ENCODE measurements around the gene BAIAP2L1. TPM values are rescaled to one million over a fixed set of nuclear protein-coding genes. Genes with fewer than 3 reads are reported as not detected.

BAIAP2L1 gene
- total RNA-seq, 4 donors from 2014 or later = 16.5 to 29.3 (median 20.5) TPM

- no peak for DNase-seq
- H3K9me3 ChIP-seq = no peaks in the 10 kb centered on the region
- no peak for TF ChIP-seq CTCF (IDR thresholded peaks at IDR 0.05)
- no peak for TF ChIP-seq POLR2A (IDR thresholded peaks at IDR 0.05)
- peaks cover 21 to 61% (median 28%) of the 10 kb centered on the region in 3 donors for H3K4me1 ChIP-seq
- H3K27ac ChIP-seq = peak overlapping the region in 2 of 4 donors; percentile 7 to 17
- H3K4me3 ChIP-seq = no peak overlapping the region
- WGBS, 2 donors = 62 to 74% methylated on average over 4 of the region's 4 CpGs
- peaks cover 0 to 46% (median 0%) of the 10 kb centered on the region in 3 donors for H3K36me3 ChIP-seq
- intact Hi-C loops (cut with DNase I) = no loop called here
- no peaks in the 10 kb centered on the region for H3K27me3 ChIP-seq
Measured at GRCh38 chr7:98254516-98254915, 146.4 kb downstream of the BAIAP2L1 start.

GRCh38 chr7:98252425-98253054 is 148.3 kb downstream of the BAIAP2L1 start:
- no peak for TF ChIP-seq CTCF (IDR thresholded peaks at IDR 0.05)
- TF ChIP-seq POLR2A (IDR thresholded peaks at IDR 0.05) = no peak
- WGBS, 2 donors = 22 to 51% methylated on average over 14 of the region's 32 CpGs
- no peaks in the 10 kb centered on the region for H3K9me3 ChIP-seq
- DNase-seq = no peak
- peaks cover 21 to 78% (median 28%) of the 10 kb centered on the region in 3 donors for H3K4me1 ChIP-seq
- H3K4me3 ChIP-seq = peak overlapping the region; percentile 74 to 91 (median 88)
- H3K27ac ChIP-seq = peak overlapping the region; percentile 91 to 98 (median 94)
- intact Hi-C loops (cut with DNase I) = no loop called here
- H3K36me3 ChIP-seq = peaks cover 0 to 39% (median 0%) of the 10 kb centered on the region in 3 donors
- no peaks in the 10 kb centered on the region for H3K27me3 ChIP-seq

GRCh38 chr7:98251601-98252424 is 149.1 kb downstream of the BAIAP2L1 start, which contains the start of gene TECPR1:
Gene TECPR1 (minus strand): TSS chr7:98252232. CDS start chr7:98246146, 6,086 bp downstream.
- Histone ChIP-seq H3K9me3 (no peaks in the 10 kb centered on the region), H3K4me3 (peak within 1 kb of the TSS; percentile 74 to 91 (median 88)), H3K36me3 (peaks cover 0 to 35% (median 0%) of the 10 kb centered on the region in 3 donors), H3K27ac (peak within 1 kb of the TSS; percentile 91 to 98 (median 94)), H3K4me1 (peaks cover 21 to 82% (median 28%) of the 10 kb centered on the region in 3 donors), H3K27me3 (no peaks in the 10 kb centered on the region)
- intact Hi-C loops (cut with DNase I) = no loop called here
- DNase-seq = peak; percentile 76
- WGBS, 2 donors = 0 to 2% methylated on average over 6 to 13 of the region's 69 CpGs
- no peak for TF ChIP-seq CTCF (IDR thresholded peaks at IDR 0.05)
- TF ChIP-seq POLR2A (IDR thresholded peaks at IDR 0.05) = peak in 2 of 4 donors; percentile 41 to 65

- H3K4me3 ChIP-seq = peak overlapping the region; percentile 74 to 91 (median 88)
- no peaks in the 10 kb centered on the region for H3K9me3 ChIP-seq
- peaks cover 0 to 31% (median 0%) of the 10 kb centered on the region in 3 donors for H3K36me3 ChIP-seq
- TF ChIP-seq CTCF (IDR thresholded peaks at IDR 0.05) = no peak
- no peak for TF ChIP-seq POLR2A (IDR thresholded peaks at IDR 0.05)
- no peak for DNase-seq
- H3K27me3 ChIP-seq = no peaks in the 10 kb centered on the region
- H3K4me1 ChIP-seq = peaks cover 21 to 85% (median 28%) of the 10 kb centered on the region in 3 donors
- intact Hi-C loops (cut with DNase I) = no loop called here
- peak overlapping the region; percentile 91 to 98 (median 94) for H3K27ac ChIP-seq
- 11 to 21% methylated on average over 8 to 9 of the region's 9 CpGs for whole genome bisulfite sequencing, 2 donors
Measured at GRCh38 chr7:98251231-98251600, 149.7 kb downstream of the BAIAP2L1 start.

GRCh38 chr7:98250789-98251188 is 150.1 kb downstream of the BAIAP2L1 start:
- Histone ChIP-seq H3K36me3 (peaks cover 0 to 29% (median 0%) of the 10 kb centered on the region in 3 donors), H3K4me1 (peaks cover 21 to 84% (median 28%) of the 10 kb centered on the region in 3 donors), H3K27me3 (no peaks in the 10 kb centered on the region), H3K27ac (peak overlapping the region; percentile 91 to 98 (median 94)), H3K4me3 (peak overlapping the region; percentile 74 to 91 (median 88)), H3K9me3 (no peaks in the 10 kb centered on the region)
- DNase-seq = no peak
- intact Hi-C loops (cut with DNase I) = no loop called here
- WGBS, 2 donors = 56 to 65% methylated on average over 3 of the region's 3 CpGs
- TF ChIP-seq CTCF (IDR thresholded peaks at IDR 0.05) (no peak), POLR2A (IDR thresholded peaks at IDR 0.05) (no peak)

All from esophagus squamous epithelium (tissue), 5 donors.